GM12874 (cell line): ENCODE data around the gene AQP9.

ENCODE experiments used
- TF ChIP-seq, protein P1 (sequence below): IDR thresholded peaks from 2 replicates; pipeline ENCODE4 v1.5.1; 2011; ENCODE audit warnings: low read depth, mild to moderate bottlenecking, control low read depth, low read length, moderate library complexity; ENCODE audit not compliant: insufficient read depth

Gene AQP9

DNA sequence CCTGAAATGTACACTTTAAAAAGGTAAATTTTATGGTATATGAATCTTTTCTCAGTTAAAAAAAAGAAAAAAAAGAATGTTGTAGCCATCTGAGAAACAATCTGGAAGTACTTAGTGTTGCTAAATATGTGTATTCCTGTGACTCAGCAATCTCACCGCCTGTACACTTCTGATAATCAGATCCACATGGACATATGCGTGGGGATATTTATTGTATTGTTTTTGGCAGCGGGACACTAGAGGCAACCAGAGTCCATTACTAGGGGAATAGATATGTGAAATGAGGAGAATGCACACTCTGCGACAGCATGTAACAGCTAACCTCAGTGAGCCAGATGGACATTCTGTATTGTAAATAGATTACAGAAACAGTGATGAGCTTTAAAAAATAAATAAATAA lies 65.4 kb downstream of the AQP9 start:
- TF ChIP-seq, protein P1, sequence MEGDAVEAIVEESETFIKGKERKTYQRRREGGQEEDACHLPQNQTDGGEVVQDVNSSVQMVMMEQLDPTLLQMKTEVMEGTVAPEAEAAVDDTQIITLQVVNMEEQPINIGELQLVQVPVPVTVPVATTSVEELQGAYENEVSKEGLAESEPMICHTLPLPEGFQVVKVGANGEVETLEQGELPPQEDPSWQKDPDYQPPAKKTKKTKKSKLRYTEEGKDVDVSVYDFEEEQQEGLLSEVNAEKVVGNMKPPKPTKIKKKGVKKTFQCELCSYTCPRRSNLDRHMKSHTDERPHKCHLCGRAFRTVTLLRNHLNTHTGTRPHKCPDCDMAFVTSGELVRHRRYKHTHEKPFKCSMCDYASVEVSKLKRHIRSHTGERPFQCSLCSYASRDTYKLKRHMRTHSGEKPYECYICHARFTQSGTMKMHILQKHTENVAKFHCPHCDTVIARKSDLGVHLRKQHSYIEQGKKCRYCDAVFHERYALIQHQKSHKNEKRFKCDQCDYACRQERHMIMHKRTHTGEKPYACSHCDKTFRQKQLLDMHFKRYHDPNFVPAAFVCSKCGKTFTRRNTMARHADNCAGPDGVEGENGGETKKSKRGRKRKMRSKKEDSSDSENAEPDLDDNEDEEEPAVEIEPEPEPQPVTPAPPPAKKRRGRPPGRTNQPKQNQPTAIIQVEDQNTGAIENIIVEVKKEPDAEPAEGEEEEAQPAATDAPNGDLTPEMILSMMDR = no peak

DNA sequence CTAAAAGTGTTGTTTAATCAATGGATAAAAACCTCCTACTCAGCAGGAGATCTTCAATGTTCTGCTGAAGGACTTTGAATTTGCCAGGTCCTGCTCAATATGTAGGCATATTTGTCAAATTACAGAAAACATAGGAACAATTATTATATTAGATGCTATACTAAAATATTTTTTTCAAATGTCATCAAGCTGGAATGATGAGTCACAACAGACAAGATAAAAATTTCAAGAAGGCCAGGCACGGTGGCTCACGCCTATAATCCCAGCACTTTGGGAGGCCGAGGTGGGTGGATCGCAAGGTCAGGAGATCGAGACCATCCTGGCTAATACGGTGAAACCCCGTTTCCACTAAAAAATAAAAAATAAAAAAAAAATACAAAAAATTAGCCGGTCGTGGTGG lies 68.0 kb downstream of the AQP9 start:
- TF ChIP-seq, protein P1 = no peak

DNA sequence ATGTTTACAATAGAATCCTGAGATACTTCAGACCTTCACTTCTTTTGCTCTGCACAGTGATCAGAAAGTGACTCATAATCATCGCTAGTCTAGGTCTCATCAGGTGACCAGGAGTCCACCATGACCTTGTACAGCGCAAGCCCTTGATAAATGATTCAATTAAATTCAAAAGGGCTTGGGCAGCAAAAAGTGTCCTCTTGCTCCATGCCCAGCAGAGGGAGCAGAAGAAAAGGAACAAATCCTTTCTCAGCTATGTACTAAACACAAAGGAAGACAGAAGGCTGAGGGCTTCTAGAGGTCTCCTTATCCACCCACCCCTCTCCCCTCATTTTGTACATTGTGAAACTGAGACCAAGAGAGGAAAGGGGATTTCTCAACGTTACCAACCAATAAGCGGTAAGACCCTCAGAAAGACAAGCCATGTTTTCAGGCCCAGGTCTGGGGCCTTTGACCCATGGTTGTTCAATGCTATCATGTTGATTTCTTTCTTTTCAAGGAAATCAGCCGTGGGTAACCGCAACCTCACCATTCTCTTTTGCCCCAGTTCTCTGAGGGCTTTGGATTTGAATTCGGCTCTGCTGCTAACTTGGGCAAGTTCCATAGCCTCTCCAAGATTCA lies 74.8 kb downstream of the AQP9 start:
- TF ChIP-seq, protein P1 = 0 out of 2 replicates have a peak, but pooled peaks have one; percentile 12

DNA sequence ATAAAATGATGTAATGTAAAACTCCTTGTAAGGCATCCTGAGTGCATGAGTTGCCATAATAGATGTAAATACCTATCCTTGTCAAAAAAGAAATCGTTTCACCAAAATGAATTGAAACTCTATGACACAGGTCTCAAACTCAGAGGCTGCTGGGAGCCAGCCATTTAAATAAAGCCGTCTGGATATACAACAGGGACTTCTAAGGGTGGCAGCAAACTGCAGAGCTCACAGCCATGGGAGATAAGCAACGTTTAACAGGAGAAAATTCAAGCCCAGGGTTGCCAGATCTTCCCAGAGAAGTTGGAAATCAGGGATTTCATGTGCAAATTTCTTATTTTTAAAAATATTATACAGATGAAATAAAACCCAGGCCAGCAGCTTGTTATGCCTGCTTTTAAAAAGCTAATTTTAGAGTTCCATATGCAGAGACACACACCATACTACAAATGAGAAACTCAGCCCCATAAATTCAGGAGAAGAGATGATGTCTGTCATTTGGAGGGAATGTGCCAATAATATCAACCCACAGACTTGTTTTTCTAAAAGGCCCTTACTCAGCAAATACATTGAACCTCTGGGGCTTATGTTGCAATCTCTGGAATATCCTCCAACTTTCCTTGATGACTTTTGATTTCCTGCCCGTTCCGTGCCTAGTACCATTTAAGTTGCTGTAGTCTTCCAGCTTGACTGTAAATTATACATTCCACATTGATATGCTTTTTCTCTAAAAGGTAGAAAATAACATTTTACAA lies 75.6 kb downstream of the AQP9 start:
- TF ChIP-seq, protein P1 = no peak

DNA sequence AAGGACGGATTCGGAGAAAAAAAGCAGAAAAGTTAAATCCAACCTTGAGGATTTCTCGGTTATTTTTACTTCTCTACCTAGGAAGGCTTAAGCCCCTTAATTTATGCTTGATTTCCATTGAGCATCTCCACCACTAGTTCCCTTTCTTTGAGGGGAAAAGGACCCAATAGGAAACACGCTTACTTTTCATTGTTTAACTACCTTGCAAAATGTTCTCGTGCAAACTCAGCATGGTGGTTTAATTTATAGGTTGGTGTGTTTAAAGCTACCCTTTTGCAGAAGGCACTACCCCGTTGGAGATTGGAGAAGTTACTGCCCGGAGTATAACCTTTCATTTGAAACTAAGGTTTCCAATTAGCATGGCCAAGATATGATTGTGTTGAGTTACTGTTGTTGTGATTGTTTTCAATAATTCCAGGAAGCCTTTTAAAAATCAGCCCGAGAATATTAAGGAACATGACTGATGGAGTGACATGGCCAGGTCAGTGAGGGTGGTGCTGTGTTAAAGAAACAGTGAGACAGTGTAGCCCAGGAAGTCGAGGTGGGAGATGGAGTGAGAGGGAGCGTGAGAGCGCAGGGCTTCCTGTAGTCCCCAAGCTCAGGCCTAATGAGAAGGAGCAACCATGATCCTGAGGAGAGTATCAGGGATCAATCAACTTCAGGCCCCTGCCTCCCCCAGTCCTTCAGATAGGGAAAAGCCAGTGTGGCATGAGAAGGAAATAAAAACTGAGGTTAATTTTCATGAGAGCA lies 76.6 kb downstream of the AQP9 start:
- TF ChIP-seq, protein P1 = no peak

DNA sequence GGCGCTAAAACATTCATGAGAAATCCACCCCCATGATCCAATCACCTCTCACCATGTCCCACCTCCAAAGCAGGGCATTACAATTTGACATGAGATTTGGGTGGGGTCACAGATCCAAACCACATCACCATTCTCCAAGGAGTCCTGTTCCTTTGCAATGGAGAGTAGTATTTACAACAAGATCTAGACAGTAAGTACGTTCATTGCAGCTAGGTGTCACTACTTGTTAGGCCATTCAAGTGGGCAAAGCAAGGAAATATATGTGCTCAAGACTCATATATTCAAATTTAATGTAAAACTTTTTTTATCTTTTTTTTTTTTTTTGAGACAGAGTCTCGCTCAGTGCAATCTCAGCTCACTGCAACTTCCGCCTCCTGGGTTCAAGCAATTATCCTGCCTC lies 79.3 kb downstream of the AQP9 start:
- TF ChIP-seq, protein P1 = no peak

DNA sequence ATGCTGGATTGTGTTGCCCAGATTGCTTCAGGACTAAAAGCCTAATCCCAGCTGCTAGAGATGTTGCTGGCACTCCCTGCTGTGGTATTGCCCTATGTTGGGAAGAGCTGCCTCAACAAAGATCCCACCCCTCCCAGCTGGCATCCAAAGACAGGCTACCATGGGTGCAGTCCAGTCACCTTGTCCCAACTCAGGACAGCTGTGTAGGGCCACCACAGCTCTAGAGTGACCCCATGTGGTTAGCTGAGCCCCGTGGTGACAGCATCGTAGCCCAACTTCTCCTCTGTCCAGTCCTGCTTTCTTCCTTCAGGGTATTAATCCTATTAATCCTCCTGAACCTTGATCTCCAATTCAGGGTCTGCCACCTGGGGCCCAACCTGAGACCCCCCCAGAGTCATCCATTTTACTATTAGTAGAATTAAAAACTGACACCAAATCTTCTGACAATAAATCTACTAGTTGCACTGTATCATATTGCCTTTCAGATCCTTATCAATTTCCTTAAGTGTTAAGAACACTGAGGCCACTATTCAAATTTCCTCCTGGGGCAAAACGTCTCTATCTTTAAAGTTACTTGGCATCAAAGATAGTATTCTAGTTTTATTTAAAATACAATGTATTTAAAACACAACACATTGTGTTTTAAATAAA lies 83.5 kb downstream of the AQP9 start:
- TF ChIP-seq, protein P1 = peak; percentile 76
